SK-N-SH treated with all-trans-retinoic acid at 6 μM for 48 hours (cell line): Measurements from ENCODE around the gene PRDX6.

Source experiments
- ARNTL ChIP-seq: fragments of 450-650 bp; formaldehyde crosslinking; IDR thresholded peaks from 2 replicates; pipeline ENCODE4 v1.5.0; 2020; ENCODE audit warnings: low read depth, mild to moderate bottlenecking, moderate library complexity, borderline replicate concordance
- RARB ChIP-seq: fragments of 250-450 bp; sonication (Bioruptor Pico); IDR thresholded peaks from 2 replicates; pipeline ENCODE4 v1.8.0; 2021; ENCODE audit warnings: mild to moderate bottlenecking, moderate library complexity
- SNAI2 ChIP-seq: fragments of 250-450 bp; sonication (Bioruptor Pico); IDR thresholded peaks from 2 replicates; pipeline ENCODE4 v1.5.0; 2020; ENCODE audit warnings: mild to moderate bottlenecking, moderate library complexity
- TCF4 ChIP-seq: fragments of 250-450 bp; sonication (Bioruptor Pico); IDR thresholded peaks from 2 replicates; pipeline ENCODE4 v1.8.0; 2021; ENCODE audit warnings: mild to moderate bottlenecking, moderate library complexity, borderline replicate concordance
- ZNF565 ChIP-seq: fragments of 450-650 bp; formaldehyde crosslinking; conservative IDR thresholded peaks from 2 replicates; pipeline ENCODE4 v1.5.0; 2020; ENCODE audit warnings: low read depth, mild to moderate bottlenecking, moderate library complexity
- TF ChIP-seq, protein P1 (sequence below): fragments of 250-450 bp; sonication (Bioruptor Pico); IDR thresholded peaks from 2 replicates; pipeline ENCODE4 v1.8.0; 2020; ENCODE audit warnings: mild to moderate bottlenecking, moderate library complexity, borderline replicate concordance

DNA sequence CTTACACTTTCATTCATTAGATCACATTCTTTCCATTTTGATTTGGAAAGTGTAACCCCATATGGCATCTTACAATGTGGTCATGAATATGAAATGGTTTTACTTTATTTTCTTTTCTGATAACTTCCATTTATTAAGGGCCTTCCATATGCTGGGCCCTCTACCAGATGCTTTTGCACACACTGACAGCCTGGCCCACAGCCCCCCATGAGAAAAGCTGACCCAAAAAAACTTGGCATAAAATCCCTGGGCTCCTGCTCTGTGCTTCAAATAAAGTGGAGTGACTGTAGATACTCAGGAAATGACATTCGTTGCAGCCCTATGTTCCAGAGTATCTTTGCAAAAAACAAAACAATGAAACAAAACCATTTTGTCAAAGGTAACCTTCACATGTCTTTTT, 48.8 kb downstream of the PRDX6 start:
- TF ChIP-seq SNAI2, result no peak
- no peak for TF ChIP-seq ARNTL (CRISPR knock-in tag)
- TF ChIP-seq TCF4 (CRISPR knock-in tag), result no peak
- TF ChIP-seq RARB (CRISPR knock-in tag), result no peak
- no peak for TF ChIP-seq ZNF565 (CRISPR knock-in tag)
- TF ChIP-seq, protein P1, sequence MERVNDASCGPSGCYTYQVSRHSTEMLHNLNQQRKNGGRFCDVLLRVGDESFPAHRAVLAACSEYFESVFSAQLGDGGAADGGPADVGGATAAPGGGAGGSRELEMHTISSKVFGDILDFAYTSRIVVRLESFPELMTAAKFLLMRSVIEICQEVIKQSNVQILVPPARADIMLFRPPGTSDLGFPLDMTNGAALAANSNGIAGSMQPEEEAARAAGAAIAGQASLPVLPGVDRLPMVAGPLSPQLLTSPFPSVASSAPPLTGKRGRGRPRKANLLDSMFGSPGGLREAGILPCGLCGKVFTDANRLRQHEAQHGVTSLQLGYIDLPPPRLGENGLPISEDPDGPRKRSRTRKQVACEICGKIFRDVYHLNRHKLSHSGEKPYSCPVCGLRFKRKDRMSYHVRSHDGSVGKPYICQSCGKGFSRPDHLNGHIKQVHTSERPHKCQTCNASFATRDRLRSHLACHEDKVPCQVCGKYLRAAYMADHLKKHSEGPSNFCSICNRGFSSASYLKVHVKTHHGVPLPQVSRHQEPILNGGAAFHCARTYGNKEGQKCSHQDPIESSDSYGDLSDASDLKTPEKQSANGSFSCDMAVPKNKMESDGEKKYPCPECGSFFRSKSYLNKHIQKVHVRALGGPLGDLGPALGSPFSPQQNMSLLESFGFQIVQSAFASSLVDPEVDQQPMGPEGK (CRISPR knock-in tag), result no peak
